ENCODE measurements around the gene TMC3.

The TMC3 gene

GRCh38 chr15:81282911-81283310 lies 91.1 kb downstream of the TMC3 start:
- TF ChIP-seq CTCF (conservative IDR thresholded peaks at IDR 0.05; ENCODE audit: low read length), result no peak
- no peak overlapping the region for H3K4me3 ChIP-seq (ENCODE audit: low read length)
- no peak for DNase-seq (ENCODE audit: low read depth)

GRCh38 chr15:81282606-81282895 lies 91.5 kb downstream of the TMC3 start:
- no peak for DNase-seq (ENCODE audit: low read depth)
- TF ChIP-seq CTCF (conservative IDR thresholded peaks at IDR 0.05; ENCODE audit: low read length), result no peak

GRCh38 chr15:81281766-81282605 lies 92.0 kb downstream of the TMC3 start:
- no peak for TF ChIP-seq CTCF (conservative IDR thresholded peaks at IDR 0.05; ENCODE audit: low read length)
- H3K4me3 ChIP-seq (ENCODE audit: low read length), result no peak overlapping the region
- no peak for DNase-seq (ENCODE audit: low read depth)

More at GRCh38 chr15:81282606-81282895, 91.5 kb downstream of the TMC3 start:
- H3K4me3 ChIP-seq (ENCODE audit: low read length), result no peak overlapping the region

GRCh38 chr15:81281456-81281735 lies 92.6 kb downstream of the TMC3 start:
- no peak for TF ChIP-seq CTCF (conservative IDR thresholded peaks at IDR 0.05; ENCODE audit: low read length)
- no peak for DNase-seq (ENCODE audit: low read depth)
- H3K4me3 ChIP-seq (ENCODE audit: low read length), result no peak overlapping the region

All from AG10803 (cell line).